ENCODE measurements around the gene OSBP. TPM values are rescaled to one million over a fixed set of nuclear protein-coding genes. Genes with fewer than 3 reads are reported as not detected.

Gene OSBP
- polyA plus RNA-seq, 3 donors = 9.8 to 15.3 (median 11.9) TPM

DNA sequence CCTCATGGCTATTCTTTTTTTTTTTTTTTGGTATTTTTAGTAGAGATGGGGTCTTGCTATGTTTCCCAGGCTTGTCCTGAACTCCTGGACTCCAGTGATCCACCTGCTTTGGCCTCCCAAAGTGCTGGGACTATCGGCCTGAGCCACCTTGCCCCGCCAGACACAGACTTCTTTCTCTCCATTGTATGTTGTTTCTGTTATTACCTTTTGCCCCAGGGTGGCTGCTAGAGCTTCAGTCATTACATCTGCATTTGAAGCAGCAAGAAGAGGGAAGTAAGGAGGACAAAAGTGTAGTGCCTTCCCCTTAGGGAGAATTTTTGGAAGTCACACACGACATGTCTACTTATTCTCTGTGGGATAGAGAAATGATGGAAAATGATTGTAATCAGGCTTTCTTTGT, 10.1 kb upstream of the OSBP start:
- TF ChIP-seq, protein P1, sequence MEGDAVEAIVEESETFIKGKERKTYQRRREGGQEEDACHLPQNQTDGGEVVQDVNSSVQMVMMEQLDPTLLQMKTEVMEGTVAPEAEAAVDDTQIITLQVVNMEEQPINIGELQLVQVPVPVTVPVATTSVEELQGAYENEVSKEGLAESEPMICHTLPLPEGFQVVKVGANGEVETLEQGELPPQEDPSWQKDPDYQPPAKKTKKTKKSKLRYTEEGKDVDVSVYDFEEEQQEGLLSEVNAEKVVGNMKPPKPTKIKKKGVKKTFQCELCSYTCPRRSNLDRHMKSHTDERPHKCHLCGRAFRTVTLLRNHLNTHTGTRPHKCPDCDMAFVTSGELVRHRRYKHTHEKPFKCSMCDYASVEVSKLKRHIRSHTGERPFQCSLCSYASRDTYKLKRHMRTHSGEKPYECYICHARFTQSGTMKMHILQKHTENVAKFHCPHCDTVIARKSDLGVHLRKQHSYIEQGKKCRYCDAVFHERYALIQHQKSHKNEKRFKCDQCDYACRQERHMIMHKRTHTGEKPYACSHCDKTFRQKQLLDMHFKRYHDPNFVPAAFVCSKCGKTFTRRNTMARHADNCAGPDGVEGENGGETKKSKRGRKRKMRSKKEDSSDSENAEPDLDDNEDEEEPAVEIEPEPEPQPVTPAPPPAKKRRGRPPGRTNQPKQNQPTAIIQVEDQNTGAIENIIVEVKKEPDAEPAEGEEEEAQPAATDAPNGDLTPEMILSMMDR (IDR thresholded peaks at IDR 0.05) = no peak
- Histone ChIP-seq H3K27me3 (ENCODE audit: control insufficient read depth in 2 of 2, insufficient read depth in 2 of 2, low read length in 2 of 2) (no peaks in the 10 kb centered on the region), H4K20me1 (ENCODE audit: insufficient read depth, low read length) (no peaks in the 10 kb centered on the region), H3K4me2 (replicated peaks; ENCODE audit: extremely low read depth, low read length, poor library complexity, severe bottlenecking) (no peak overlapping the region), H3K79me2 (ENCODE audit: insufficient read depth, low read length) (no peaks in the 10 kb centered on the region), H3K27ac (ENCODE audit: low read depth in 1 of 2, low read length in 2 of 2) (no peak overlapping the region), H3K36me3 (replicated peaks in 1 of 2; ENCODE audit: control insufficient read depth in 1 of 2, insufficient read depth in 2 of 2, low read length in 2 of 2) (peaks cover 14 to 17% of the 10 kb centered on the region in 2 donors), H2AFZ (ENCODE audit: insufficient read depth, low read depth, low read length, poor library complexity, severe bottlenecking) (no peak overlapping the region), H3K4me1 (ENCODE audit: control insufficient read depth in 1 of 2, insufficient read depth in 2 of 2, low read length in 2 of 2) (no peaks in the 10 kb centered on the region), H3K9ac (ENCODE audit: insufficient read depth, low read length, poor library complexity, severe bottlenecking) (no peak overlapping the region), H3K4me3 (replicated peaks in 1 of 3; ENCODE audit: low read depth in 2 of 3, low read length in 3 of 3) (no peak overlapping the region), H3K9me3 (replicated peaks in 1 of 2; ENCODE audit: control insufficient read depth in 1 of 2, insufficient read depth in 1 of 2, low read length in 2 of 2) (no peaks in the 10 kb centered on the region)
- no CpG with 5 or more reads among the region's 3 CpGs for WGBS (ENCODE audit: insufficient coverage)
- no peak for DNase-seq
- no peak overlapping the region for H3K4me3 Mint-ChIP-seq
- intact Hi-C loops (cut with micrococcal nuclease) = no loop called here
- peaks cover 3% of the 10 kb centered on the region for H3K4me1 Mint-ChIP-seq
- H3K27ac Mint-ChIP-seq = no peak overlapping the region
- peaks cover 9 to 15% of the 10 kb centered on the region in 2 donors for H3K36me3 Mint-ChIP-seq
- peaks cover 0 to 5% (median 0%) of the 10 kb centered on the region in 7 donors for H3K9me3 Mint-ChIP-seq
- H3K27me3 Mint-ChIP-seq (ENCODE audit: low read depth in 3 of 3) = no peaks in the 10 kb centered on the region

DNA sequence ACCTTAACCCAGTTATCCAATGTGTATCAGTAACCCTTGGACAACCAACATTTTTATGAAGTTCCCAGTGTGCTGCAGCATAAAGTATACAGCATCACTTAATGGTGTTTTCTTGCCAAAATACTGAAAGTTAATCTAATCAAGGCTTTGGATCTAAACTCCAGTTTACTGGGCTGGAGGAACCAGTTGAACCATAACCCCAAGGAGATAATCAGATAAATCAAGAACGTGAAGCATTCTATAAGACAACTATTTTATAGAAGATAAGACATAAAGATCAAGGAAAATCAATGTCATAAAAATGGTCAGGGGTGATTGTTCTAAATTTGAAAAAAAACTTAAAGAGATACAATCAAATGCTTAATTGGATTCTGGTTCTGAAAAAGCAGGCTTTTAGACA, 2.3 kb upstream of the OSBP start:
- intact Hi-C loops (cut with micrococcal nuclease) = loop anchor here (2.0 to 5.0 kb wide), 3 partner anchors 49 to 1041 kb away; partner anchors contain the start of genes PATL1 (in 2 of the 2), LPXN (in 1 of the 2) and ZFP91 (in 1 of the 2)
- no peak overlapping the region for H3K27ac Mint-ChIP-seq

More for the DNA sequence above, 2.3 kb upstream of the OSBP start:
- no peak overlapping the region for H3K4me2 ChIP-seq (replicated peaks; ENCODE audit: extremely low read depth, low read length, poor library complexity, severe bottlenecking)
- H3K27me3 Mint-ChIP-seq (ENCODE audit: low read depth in 3 of 3) = peaks cover 0 to 3% (median 0%) of the 10 kb centered on the region in 3 donors
- no peak for DNase-seq
- peaks cover 24% of the 10 kb centered on the region for H3K4me1 Mint-ChIP-seq
- peaks cover 24% of the 10 kb centered on the region for H3K79me2 ChIP-seq (ENCODE audit: insufficient read depth, low read length)
- H3K9me3 ChIP-seq (replicated peaks in 1 of 2; ENCODE audit: control insufficient read depth in 1 of 2, insufficient read depth in 1 of 2, low read length in 2 of 2) = no peaks in the 10 kb centered on the region
- WGBS (ENCODE audit: insufficient coverage) = no CpG with 5 or more reads among the region's 1 CpG
- H4K20me1 ChIP-seq (ENCODE audit: insufficient read depth, low read length) = peaks cover 8% of the 10 kb centered on the region
- H3K9me3 Mint-ChIP-seq = no peaks in the 10 kb centered on the region
- H3K9ac ChIP-seq (ENCODE audit: insufficient read depth, low read length, poor library complexity, severe bottlenecking) = no peak overlapping the region
- no peak overlapping the region for H2AFZ ChIP-seq (ENCODE audit: insufficient read depth, low read depth, low read length, poor library complexity, severe bottlenecking)
- peaks cover 0 to 6% of the 10 kb centered on the region in 2 donors for H3K36me3 ChIP-seq (replicated peaks in 1 of 2; ENCODE audit: control insufficient read depth in 1 of 2, insufficient read depth in 2 of 2, low read length in 2 of 2)
- H3K4me3 Mint-ChIP-seq = no peak overlapping the region
- H3K36me3 Mint-ChIP-seq = peaks cover 0 to 7% of the 10 kb centered on the region in 2 donors
- peaks cover 22 to 31% of the 10 kb centered on the region in 2 donors for H3K4me1 ChIP-seq (ENCODE audit: control insufficient read depth in 1 of 2, insufficient read depth in 2 of 2, low read length in 2 of 2)
- no peak overlapping the region for H3K27ac ChIP-seq (ENCODE audit: low read depth in 1 of 2, low read length in 2 of 2)
- TF ChIP-seq, protein P1 (IDR thresholded peaks at IDR 0.05) = no peak
- H3K27me3 ChIP-seq (ENCODE audit: control insufficient read depth in 2 of 2, insufficient read depth in 2 of 2, low read length in 2 of 2) = no peaks in the 10 kb centered on the region
- no peak overlapping the region for H3K4me3 ChIP-seq (replicated peaks in 1 of 3; ENCODE audit: low read depth in 2 of 3, low read length in 3 of 3)

Measured in CD14-positive monocyte (primary cell).